Upper lobe of right lung (tissue), 1 donor: ENCODE results near the gene CACNA2D4. TPM values are rescaled to one million over a fixed set of nuclear protein-coding genes. Genes with fewer than 3 reads are reported as not detected.

Experiments used
- ATAC-seq: fragments of 200-7000 bp; cut with Tn5 transposase; one replicate; pipeline ENCODE4 v1.9.1; 2020; ENCODE audit warnings: mild to moderate bottlenecking, moderate library complexity
- DNase-seq: peaks from one replicate; pipeline ENCODE4 v3.0.0-alpha.2; 2020
- H3K27ac ChIP-seq: fragments of 200-600 bp; one replicate; pipeline ENCODE4 v1.8.0; 2022
- H3K27me3 ChIP-seq: fragments of 200-600 bp; one replicate; pipeline ENCODE4 v1.8.0; 2022; ENCODE audit warnings: mild to moderate bottlenecking
- H3K36me3 ChIP-seq: fragments of 200-600 bp; one replicate; pipeline ENCODE4 v1.8.0; 2022
- H3K4me1 ChIP-seq: fragments of 200-600 bp; one replicate; pipeline ENCODE4 v1.8.0; 2022
- H3K4me3 ChIP-seq: fragments of 200-600 bp; one replicate; pipeline ENCODE4 v1.8.0; 2022; ENCODE audit warnings: mild to moderate bottlenecking
- H3K9me3 ChIP-seq: fragments of 200-600 bp; one replicate; pipeline ENCODE4 v1.8.0; 2022
- CTCF ChIP-seq: fragments of 200-600 bp; IDR thresholded peaks from one replicate; pipeline ENCODE4 v1.8.0; 2022; ENCODE audit warnings: antibody characterized with exemption
- intact Hi-C: fragments of 100-400 bp; cut with DNase I; formaldehyde crosslinking; loops from one replicate; pipeline ENCODE4 v1.11.0; 2022
- total RNA-seq: library from RNA; stranded (reverse); fragmentation: NEBNext Ultra II Directional; extraction: Animal tissue kit (Norgen Biotek cat#: 25700); gene quantifications from one replicate; pipeline ENCODE4 v1.2.1, GENCODE V29; 2021
- donor health status: DM: no; HTN: yes; CAD: no; lungs with severe emphysema.

Gene CACNA2D4
- total RNA-seq, 1 donor from 2014 or later = 5.5 TPM

GRCh38 chr12:1907652-1908611, 10.5 kb downstream of the CACNA2D4 start:
- no peaks in the 10 kb centered on the region for H3K4me1 ChIP-seq
- DNase-seq (peak; percentile 65), ATAC-seq (peak; percentile 57)
- H3K27ac ChIP-seq = no peak overlapping the region
- H3K4me3 ChIP-seq = peak overlapping the region; percentile 11
- TF ChIP-seq CTCF = no peak
- no peaks in the 10 kb centered on the region for H3K36me3 ChIP-seq
- peaks cover 16% of the 10 kb centered on the region for H3K9me3 ChIP-seq
- H3K27me3 ChIP-seq = peaks cover 12% of the 10 kb centered on the region
- intact Hi-C loops = no loop called here

GRCh38 chr12:1906579-1906978, 11.9 kb downstream of the CACNA2D4 start:
- H3K9me3 ChIP-seq = peaks cover 16% of the 10 kb centered on the region
- no peak for DNase-seq
- intact Hi-C loops = no loop called here

DNA sequence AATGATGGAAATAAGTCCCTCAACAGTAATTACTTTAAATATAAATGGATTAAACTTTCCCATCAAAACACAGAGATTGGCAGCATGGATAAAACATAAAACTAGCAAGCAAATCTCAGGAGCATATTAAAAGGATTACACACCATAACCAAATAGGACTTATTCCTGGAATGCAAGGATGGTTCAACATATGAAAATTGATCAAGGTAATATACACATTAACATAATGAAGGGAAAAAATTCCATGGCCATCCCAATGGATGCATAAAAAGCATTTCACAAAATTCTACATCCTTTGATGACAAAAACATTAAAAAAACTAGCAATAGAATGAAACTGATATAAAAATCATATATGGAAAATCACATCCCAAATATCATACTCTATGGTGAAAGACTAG, 13.6 kb downstream of the CACNA2D4 start:
- TF ChIP-seq CTCF = no peak
- Histone ChIP-seq H3K27ac (no peak overlapping the region), H3K4me1 (no peaks in the 10 kb centered on the region), H3K9me3 (peaks cover 16% of the 10 kb centered on the region), H3K27me3 (peaks cover 4% of the 10 kb centered on the region), H3K4me3 (no peak overlapping the region), H3K36me3 (no peaks in the 10 kb centered on the region)
- no peak for ATAC-seq
- intact Hi-C loops = no loop called here
- no peak for DNase-seq

More at GRCh38 chr12:1906579-1906978, 11.9 kb downstream of the CACNA2D4 start:
- no peak for TF ChIP-seq CTCF
- no peak overlapping the region for H3K27ac ChIP-seq
- H3K4me1 ChIP-seq = no peaks in the 10 kb centered on the region
- H3K4me3 ChIP-seq = no peak overlapping the region
- no peak for ATAC-seq
- peaks cover 12% of the 10 kb centered on the region for H3K27me3 ChIP-seq
- H3K36me3 ChIP-seq = no peaks in the 10 kb centered on the region

- no peak for TF ChIP-seq CTCF
- Histone ChIP-seq H3K27ac (no peak overlapping the region), H3K27me3 (no peaks in the 10 kb centered on the region), H3K4me3 (no peak overlapping the region), H3K4me1 (no peaks in the 10 kb centered on the region), H3K9me3 (peaks cover 4% of the 10 kb centered on the region), H3K36me3 (no peaks in the 10 kb centered on the region)
- no peak for DNase-seq
- intact Hi-C loops = no loop called here
- no peak for ATAC-seq
Measured at GRCh38 chr12:1896964-1897363, 21.5 kb downstream of the CACNA2D4 start.

DNA sequence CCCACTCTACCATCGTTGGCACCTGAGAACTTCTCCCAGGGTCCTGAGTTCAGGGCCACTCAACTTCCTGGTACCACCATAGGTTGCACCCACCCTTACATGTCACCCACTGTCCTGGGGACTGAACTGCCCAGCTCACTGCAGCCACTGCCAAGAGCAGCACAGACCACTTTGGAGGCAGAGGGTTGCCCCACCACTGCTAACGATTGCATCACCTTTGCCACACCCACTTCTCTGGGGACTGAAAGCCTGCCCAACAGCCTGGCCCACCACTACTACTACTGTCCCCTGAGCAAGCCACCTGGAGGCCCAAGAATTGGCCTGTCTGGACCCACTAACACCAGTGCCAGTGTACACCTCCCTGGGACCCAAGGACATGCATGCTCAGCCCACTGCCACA, 27.6 kb downstream of the CACNA2D4 start:
- no peak for TF ChIP-seq CTCF
- no peaks in the 10 kb centered on the region for H3K27me3 ChIP-seq
- H3K36me3 ChIP-seq = no peaks in the 10 kb centered on the region
- H3K27ac ChIP-seq = no peak overlapping the region
- no peaks in the 10 kb centered on the region for H3K4me1 ChIP-seq
- intact Hi-C loops = no loop called here
- no peak overlapping the region for H3K4me3 ChIP-seq
- H3K9me3 ChIP-seq = peaks cover 14% of the 10 kb centered on the region
- no peak for ATAC-seq
- no peak for DNase-seq
